Muscle layer of duodenum (tissue), 2 donors: Measurements from ENCODE around the gene FAM120A.
A peak's percentile ranks its signal among the peaks of the same experiment; 100 is the strongest.

Experiments used
- H3K27ac ChIP-seq: one replicate; pipeline ENCODE4 v1.7.0; 2013; ENCODE audit warnings: mild to moderate bottlenecking, low read length
- H3K27me3 ChIP-seq: one replicate; pipeline ENCODE4 v1.7.0; 2013; ENCODE audit warnings: low read depth, mild to moderate bottlenecking, control low read depth, low read length
- H3K36me3 ChIP-seq, 2 donors: one replicate each; pipeline ENCODE4 v1.7.0; 2013; ENCODE audit warnings: low read length in 2 of 2, control low read depth in 1 of 2, mild to moderate bottlenecking in 1 of 2; ENCODE audit not compliant: insufficient read depth in 2 of 2, control insufficient read depth in 1 of 2
- H3K4me1 ChIP-seq, 2 donors: one replicate each; pipeline ENCODE4 v1.7.0; 2013; ENCODE audit warnings: low read length in 2 of 2, mild to moderate bottlenecking in 2 of 2, control low read depth in 1 of 2, moderate library complexity in 1 of 2; ENCODE audit not compliant: insufficient read depth in 2 of 2, control insufficient read depth in 1 of 2
- H3K4me3 ChIP-seq, 2 donors: one replicate each; pipeline ENCODE4 v1.7.0; 2013; ENCODE audit warnings: low read length in 2 of 2, low read depth in 1 of 2, mild to moderate bottlenecking in 1 of 2
- H3K9me3 ChIP-seq, 2 donors: one replicate each; pipeline ENCODE4 v1.7.0; 2013; ENCODE audit warnings: low read length in 2 of 2, control low read depth in 1 of 2, mild to moderate bottlenecking in 1 of 2; ENCODE audit not compliant: control insufficient read depth in 1 of 2
- donor health status: healthy.

FAM120A gene, protein sequence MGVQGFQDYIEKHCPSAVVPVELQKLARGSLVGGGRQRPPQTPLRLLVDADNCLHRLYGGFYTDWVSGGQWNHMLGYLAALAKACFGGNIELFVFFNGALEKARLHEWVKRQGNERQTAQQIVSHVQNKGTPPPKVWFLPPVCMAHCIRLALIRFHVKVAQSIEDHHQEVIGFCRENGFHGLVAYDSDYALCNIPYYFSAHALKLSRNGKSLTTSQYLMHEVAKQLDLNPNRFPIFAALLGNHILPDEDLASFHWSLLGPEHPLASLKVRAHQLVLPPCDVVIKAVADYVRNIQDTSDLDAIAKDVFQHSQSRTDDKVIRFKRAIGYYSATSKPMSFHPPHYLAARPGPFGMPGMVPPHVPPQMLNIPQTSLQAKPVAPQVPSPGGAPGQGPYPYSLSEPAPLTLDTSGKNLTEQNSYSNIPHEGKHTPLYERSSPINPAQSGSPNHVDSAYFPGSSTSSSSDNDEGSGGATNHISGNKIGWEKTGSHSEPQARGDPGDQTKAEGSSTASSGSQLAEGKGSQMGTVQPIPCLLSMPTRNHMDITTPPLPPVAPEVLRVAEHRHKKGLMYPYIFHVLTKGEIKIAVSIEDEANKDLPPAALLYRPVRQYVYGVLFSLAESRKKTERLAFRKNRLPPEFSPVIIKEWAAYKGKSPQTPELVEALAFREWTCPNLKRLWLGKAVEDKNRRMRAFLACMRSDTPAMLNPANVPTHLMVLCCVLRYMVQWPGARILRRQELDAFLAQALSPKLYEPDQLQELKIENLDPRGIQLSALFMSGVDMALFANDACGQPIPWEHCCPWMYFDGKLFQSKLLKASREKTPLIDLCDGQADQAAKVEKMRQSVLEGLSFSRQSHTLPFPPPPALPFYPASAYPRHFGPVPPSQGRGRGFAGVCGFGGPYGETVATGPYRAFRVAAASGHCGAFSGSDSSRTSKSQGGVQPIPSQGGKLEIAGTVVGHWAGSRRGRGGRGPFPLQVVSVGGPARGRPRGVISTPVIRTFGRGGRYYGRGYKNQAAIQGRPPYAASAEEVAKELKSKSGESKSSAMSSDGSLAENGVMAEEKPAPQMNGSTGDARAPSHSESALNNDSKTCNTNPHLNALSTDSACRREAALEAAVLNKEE

DNA sequence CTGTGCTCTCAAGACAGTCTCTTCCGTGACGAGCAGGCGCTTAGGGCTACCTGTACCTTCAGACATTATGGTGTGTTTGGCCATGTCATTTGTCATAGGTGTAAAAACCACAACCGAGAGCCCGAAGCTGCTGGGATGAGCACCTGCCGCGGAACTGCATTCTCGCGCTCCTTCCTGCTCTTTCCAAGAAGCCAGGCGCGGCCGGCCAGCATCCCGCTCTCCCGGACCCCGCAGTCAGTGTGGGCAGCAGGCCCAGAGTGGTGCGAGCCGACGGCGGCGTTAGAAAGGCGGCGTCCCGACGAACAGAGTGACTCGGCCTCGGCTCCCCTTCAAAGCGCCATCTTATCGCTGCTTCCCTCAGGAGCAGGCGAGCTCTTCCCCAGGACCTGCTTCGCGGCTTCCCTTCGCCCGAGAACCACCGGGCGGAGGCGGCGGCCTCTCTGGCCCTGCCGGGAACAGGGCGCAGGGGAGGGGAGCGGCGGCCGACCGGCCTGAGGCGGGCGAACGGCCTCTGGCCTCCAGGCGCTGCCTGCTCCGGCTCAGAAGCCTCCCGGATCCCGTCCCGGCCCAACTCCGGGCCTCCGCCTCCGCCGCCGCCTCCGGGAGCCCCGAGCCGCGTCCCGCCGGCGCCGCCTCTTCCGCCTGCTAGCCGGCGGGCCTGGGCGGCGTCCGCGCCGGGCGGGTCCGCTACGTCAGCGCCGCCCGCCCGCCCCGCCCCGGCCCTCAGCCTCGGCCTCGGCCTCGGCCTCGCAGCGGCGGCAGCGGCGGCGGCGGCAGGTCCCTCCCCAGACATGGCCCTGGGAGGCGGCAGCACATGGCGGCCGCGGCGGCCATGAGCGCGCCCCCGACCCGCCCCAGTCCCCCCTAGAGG lies at the start of gene FAM120A:
Gene FAM120A (plus strand): TSS at position 741 of the 871 bp plus-strand sequence. CDS start 231 bp downstream, outside the sequence.
- H3K27ac ChIP-seq = peak within 1 kb of the TSS; percentile 96
- H3K4me1 ChIP-seq = peaks cover 8 to 31% of the 10 kb centered on the region in 2 donors
- peak within 1 kb of the TSS; percentile 97 to 98 for H3K4me3 ChIP-seq
- H3K36me3 ChIP-seq = peaks cover 19 to 21% of the 10 kb centered on the region in 2 donors
- H3K9me3 ChIP-seq = no peaks in the 10 kb centered on the region
- H3K27me3 ChIP-seq = no peaks in the 10 kb centered on the region

DNA sequence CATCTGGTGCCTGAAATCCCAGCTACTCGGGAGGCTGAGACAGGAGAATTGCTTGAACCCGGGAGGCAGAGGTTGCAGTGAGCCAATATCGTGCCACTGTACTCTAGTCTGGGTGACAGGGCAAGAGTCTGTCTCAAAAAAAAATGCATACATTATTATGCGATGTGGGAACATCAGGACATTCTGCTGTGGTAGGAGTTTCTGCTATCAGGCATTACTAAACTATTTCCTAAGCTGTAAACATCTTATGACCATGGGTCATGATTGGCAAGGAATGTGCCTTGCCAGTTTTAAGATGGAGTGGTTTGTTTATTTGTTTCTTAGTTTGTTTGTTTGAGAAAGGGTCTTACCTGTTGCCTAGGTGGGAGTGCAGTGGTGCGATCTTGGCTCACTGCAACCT lies 45.1 kb upstream of the FAM120A start:
- Histone ChIP-seq H3K27ac (no peak overlapping the region), H3K4me3 (no peak overlapping the region), H3K36me3 (no peaks in the 10 kb centered on the region), H3K4me1 (no peaks in the 10 kb centered on the region), H3K27me3 (no peaks in the 10 kb centered on the region), H3K9me3 (no peaks in the 10 kb centered on the region)

DNA sequence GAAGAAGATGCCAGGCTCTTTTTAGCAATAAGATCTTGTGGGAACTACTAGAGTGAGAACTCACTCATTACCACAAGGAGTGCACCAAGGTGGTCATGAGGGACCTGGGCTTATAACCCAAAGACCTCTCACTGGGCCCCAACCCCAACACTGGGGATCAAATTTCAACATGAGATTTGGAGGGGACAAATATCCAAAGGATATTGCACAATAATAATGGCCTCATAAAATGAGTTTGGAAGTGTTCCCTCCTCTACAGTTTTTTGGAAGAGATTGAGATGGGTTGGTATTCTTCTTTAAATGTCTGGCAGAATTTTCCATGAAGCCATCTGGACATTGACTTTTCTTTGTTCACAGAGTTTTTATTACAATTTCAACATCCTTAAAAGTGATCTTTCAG lies 38.0 kb upstream of the FAM120A start:
- Histone ChIP-seq H3K27ac (no peak overlapping the region), H3K36me3 (no peaks in the 10 kb centered on the region), H3K9me3 (peaks cover 0 to 10% of the 10 kb centered on the region in 2 donors), H3K4me3 (no peak overlapping the region), H3K4me1 (no peaks in the 10 kb centered on the region), H3K27me3 (no peaks in the 10 kb centered on the region)

DNA sequence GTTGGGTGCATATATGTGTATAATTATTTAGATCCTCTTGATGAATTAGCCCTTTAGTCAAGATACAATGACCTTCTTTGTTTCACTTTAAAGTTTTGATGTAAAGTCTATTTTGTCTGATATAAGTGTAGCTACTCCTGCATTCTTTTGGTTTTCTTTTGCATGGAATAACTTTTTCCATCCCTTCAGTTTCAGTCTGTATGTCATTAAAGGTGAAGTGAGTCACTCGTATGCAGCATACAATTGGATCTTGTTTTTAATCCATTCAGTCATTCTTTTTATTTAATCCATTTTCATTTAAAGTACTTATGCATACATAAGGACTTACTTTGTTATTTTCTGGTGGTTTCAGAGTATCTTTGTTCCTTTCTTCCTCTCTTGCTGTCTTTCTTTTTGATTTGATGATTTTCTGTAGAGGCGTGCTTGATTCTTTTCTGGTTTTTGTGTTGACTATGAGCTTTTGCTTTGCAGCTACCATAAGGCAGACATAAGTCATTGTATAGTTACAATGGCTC lies 36.3 kb upstream of the FAM120A start:
- Histone ChIP-seq H3K4me3 (no peak overlapping the region), H3K27me3 (no peaks in the 10 kb centered on the region), H3K9me3 (peaks cover 0 to 22% of the 10 kb centered on the region in 2 donors), H3K27ac (no peak overlapping the region), H3K36me3 (no peaks in the 10 kb centered on the region), H3K4me1 (no peaks in the 10 kb centered on the region)

DNA sequence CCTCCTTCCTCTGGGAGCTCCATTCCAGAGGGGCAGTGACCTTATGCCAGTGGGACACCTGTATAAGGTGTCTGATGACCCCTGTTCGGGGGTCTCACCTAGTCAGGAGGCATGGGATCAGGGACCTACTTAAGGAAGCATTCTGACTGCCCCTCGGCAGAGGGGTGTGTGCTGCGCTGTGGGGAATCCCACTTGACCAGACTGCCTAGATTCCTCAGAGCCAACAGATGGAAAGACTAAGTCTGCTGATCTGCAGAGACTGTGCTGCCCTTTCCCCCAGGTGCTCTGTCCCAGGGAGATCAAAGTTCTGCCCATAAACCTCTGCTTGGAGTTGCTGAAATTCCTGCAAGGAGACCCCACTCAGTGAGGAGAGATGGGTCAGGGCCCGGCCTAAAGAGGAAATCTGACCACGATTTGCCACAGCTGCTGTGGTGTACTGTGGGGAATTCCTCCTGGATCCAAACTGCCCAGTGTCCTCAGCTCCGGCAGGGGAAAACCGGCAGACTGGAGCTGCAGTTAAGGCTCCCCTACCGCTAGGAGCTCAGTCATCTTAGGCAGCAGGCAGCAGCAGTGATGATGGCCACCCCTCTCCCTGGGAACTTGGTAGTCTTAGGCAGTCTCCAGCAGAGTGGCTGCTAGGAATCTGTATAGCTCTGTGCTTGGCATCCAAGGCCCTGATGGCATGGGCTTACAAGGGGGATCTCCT lies 34.8 kb upstream of the FAM120A start:
- Histone ChIP-seq H3K27ac (no peak overlapping the region), H3K4me3 (no peak overlapping the region), H3K36me3 (no peaks in the 10 kb centered on the region), H3K4me1 (no peaks in the 10 kb centered on the region), H3K9me3 (peaks cover 0 to 22% of the 10 kb centered on the region in 2 donors), H3K27me3 (no peaks in the 10 kb centered on the region)

DNA sequence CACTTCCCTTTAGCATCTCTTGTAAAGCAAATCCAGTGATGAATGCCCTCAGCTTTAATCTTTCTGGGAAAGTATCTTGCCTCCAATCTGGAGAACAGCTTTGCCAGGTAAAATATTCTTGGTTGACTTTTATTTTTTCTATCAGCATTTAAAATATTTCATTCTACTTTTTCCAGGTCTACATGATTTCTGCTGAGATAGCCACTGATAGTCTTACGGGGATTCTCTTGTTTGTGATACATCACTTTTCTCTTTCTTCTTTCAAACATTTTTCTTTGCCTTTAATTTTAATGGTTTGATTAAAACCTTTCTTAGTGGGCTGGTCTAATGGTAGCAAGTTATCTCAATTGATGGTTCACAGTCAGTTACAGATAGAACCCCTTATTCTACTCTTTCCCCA lies 33.9 kb upstream of the FAM120A start:
- Histone ChIP-seq H3K9me3 (peaks cover 0 to 20% of the 10 kb centered on the region in 2 donors), H3K27me3 (no peaks in the 10 kb centered on the region), H3K4me3 (no peak overlapping the region), H3K27ac (no peak overlapping the region), H3K4me1 (no peaks in the 10 kb centered on the region), H3K36me3 (no peaks in the 10 kb centered on the region)

DNA sequence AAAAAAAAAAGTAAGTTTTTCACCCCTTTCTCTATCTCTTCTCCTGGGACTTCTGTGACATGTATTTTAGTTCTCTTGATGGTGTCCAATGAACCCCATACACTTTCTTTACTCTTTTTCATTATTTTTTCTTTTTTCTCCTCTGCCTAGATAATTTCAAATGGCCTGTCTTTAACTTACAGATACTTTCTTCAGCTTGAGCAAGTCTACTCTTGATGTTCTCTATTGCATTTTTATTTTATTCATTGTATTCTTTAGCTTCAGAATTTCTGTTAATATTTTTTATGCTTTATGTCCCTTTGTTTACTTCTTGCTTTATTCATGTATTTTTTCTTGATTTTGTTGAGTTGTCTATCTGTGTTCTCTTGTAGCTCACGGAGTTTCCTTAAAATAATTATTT lies 32.5 kb upstream of the FAM120A start:
- Histone ChIP-seq H3K27ac (no peak overlapping the region), H3K36me3 (no peaks in the 10 kb centered on the region), H3K9me3 (peaks cover 0 to 20% of the 10 kb centered on the region in 2 donors), H3K4me1 (peaks cover 0 to 5% of the 10 kb centered on the region in 2 donors), H3K4me3 (no peak overlapping the region), H3K27me3 (no peaks in the 10 kb centered on the region)

DNA sequence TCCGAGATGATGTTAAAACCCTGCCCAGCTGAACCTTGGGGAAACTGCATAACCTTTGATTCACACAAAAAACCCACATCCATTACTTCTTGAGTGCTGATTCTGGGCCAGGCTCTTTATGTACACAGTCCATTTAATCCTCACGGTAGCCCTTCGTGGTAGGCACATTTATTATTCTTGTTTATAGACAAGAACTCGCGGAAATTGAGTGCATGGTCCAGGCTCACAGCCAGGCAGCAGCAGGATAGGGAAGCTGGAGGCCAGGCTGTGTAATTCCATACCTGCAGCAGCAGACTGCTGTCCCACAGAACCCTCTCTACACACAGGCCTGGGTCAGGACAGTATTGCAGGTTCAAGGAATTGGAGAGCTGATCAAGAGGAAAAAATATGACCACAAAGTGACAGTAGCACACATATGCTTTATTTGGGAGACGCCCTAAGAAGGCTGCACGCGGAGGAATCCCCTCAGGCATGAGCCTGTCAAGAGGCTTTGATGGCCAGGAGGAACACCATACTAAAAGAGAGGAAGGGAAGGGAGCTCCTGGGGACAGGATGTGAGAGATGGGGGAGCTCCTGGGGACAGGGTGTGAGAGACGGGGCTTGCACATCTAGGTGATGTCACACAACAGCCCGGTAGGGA lies 28.4 kb upstream of the FAM120A start:
- Histone ChIP-seq H3K27ac (no peak overlapping the region), H3K4me1 (peaks cover 0 to 5% of the 10 kb centered on the region in 2 donors), H3K9me3 (peaks cover 0 to 15% of the 10 kb centered on the region in 2 donors), H3K27me3 (no peaks in the 10 kb centered on the region), H3K36me3 (no peaks in the 10 kb centered on the region), H3K4me3 (no peak overlapping the region)

DNA sequence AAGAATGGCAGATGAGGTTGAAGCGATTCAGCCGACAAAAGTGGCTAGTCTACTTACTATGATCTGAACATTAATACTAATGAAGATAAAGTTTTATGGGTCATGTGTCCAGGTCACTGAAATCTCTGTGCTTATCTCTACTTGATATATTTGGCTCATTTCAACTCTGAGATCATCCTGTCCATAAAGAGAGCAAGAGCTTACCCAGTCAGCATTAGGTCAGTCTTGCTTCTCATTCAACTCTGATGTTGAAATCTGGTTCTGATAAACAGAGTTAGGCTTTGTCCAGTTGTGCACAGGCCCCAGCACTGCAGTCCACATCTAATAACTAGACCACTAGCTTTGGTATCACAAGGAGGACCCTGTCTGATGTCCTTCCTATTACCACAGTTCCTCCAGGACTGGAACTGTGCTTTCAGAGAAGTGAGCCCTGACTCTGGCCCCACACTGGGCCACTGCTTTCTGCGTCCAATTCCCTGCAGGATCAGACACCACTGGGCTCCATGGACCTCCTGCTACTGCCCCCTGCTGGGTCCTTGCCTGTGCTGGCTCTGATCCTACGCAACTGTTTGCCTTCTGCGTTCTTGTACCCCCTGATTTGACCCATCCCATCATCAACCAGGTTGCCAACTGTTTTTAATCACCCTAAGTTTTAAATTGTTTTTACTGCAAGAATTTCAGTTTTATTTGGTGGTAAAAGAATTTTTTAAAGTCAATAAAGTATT lies 23.7 kb upstream of the FAM120A start:
- H3K9me3 ChIP-seq = peaks cover 0 to 2% of the 10 kb centered on the region in 2 donors
- no peaks in the 10 kb centered on the region for H3K36me3 ChIP-seq
- H3K4me3 ChIP-seq = no peak overlapping the region
- H3K27ac ChIP-seq = no peak overlapping the region
- H3K4me1 ChIP-seq = peaks cover 0 to 5% of the 10 kb centered on the region in 2 donors
- H3K27me3 ChIP-seq = no peaks in the 10 kb centered on the region
